KBM-7 (cell line): ENCODE data around the gene NCOA3.

Experiments
- DNase-seq: peaks from one replicate; pipeline ENCODE4 v3.0.0-alpha.2; 2015
- in situ Hi-C: fragments of 300-500 bp; cut with MboI; formaldehyde crosslinking; loops from 2 replicates; pipeline ENCODE4 v1.14.3; 2020; ENCODE audit warnings: low sequenced_read_pairs, low pct_unique_long_range_greater_than_20kb, mixed read lengths

Gene NCOA3

GRCh38 chr20:47652794-47653193, 151.1 kb downstream of the NCOA3 start:
- DNase-seq: no peak
- in situ Hi-C loops: no loop called here

GRCh38 chr20:47653869-47654268, 152.2 kb downstream of the NCOA3 start:
- DNase-seq: no peak
- in situ Hi-C loops: no loop called here

- in situ Hi-C loops: no loop called here
- no peak for DNase-seq
Measured at GRCh38 chr20:47654370-47654769, 152.7 kb downstream of the NCOA3 start.

GRCh38 chr20:47655635-47656034, 153.9 kb downstream of the NCOA3 start:
- in situ Hi-C loops: no loop called here
- no peak for DNase-seq

- in situ Hi-C loops: no loop called here
- peak; percentile 51 for DNase-seq
Measured at GRCh38 chr20:47656318-47656717, 154.6 kb downstream of the NCOA3 start.

- no peak for DNase-seq
- in situ Hi-C loops: no loop called here
Measured at GRCh38 chr20:47659904-47660601, 158.4 kb downstream of the NCOA3 start.

- in situ Hi-C loops: no loop called here
- no peak for DNase-seq
Measured at GRCh38 chr20:47660602-47660905, 158.9 kb downstream of the NCOA3 start.

- in situ Hi-C loops: no loop called here
- no peak for DNase-seq
Measured at GRCh38 chr20:47660983-47661700, 159.5 kb downstream of the NCOA3 start.

- no peak for DNase-seq
- in situ Hi-C loops: no loop called here
Measured at GRCh38 chr20:47661714-47662113, 160.0 kb downstream of the NCOA3 start.

- in situ Hi-C loops: no loop called here
Measured at GRCh38 chr20:47662483-47663353, 161.0 kb downstream of the NCOA3 start.

GRCh38 chr20:47663354-47664067, 161.8 kb downstream of the NCOA3 start:
- peak; percentile 78 for DNase-seq
- in situ Hi-C loops: no loop called here

More at GRCh38 chr20:47662483-47663353, 161.0 kb downstream of the NCOA3 start:
- no peak for DNase-seq

GRCh38 chr20:47664068-47664437, 162.4 kb downstream of the NCOA3 start:
- in situ Hi-C loops: no loop called here
- DNase-seq: no peak

- in situ Hi-C loops: no loop called here
- DNase-seq: no peak
Measured at GRCh38 chr20:47664744-47665143, 163.1 kb downstream of the NCOA3 start.

GRCh38 chr20:47665221-47665991, 163.7 kb downstream of the NCOA3 start:
- in situ Hi-C loops: no loop called here
- no peak for DNase-seq

GRCh38 chr20:47666304-47666703, 164.6 kb downstream of the NCOA3 start:
- DNase-seq: no peak
- in situ Hi-C loops: no loop called here

- no peak for DNase-seq
- in situ Hi-C loops: no loop called here
Measured at GRCh38 chr20:47667086-47667485, 165.4 kb downstream of the NCOA3 start.

- in situ Hi-C loops: no loop called here
- peak; percentile 55 for DNase-seq
Measured at GRCh38 chr20:47667531-47668312, 166.0 kb downstream of the NCOA3 start.
